ENCODE measurements around the gene SFI1. TPM values are rescaled to one million over a fixed set of nuclear protein-coding genes. Genes with fewer than 3 reads are reported as not detected.
"Not testable (repeated sequence)": the region's sequence is repeated elsewhere in the genome, so short reads cannot be mapped to it uniquely, and the experiment has no call there.

The SFI1 gene
- total RNA-seq, 1 experiment from 2014 or later = 61.6 TPM

GRCh38 chr22:31490496-31490925, 5.8 kb upstream of the SFI1 start:
- intact Hi-C loops (cut with micrococcal nuclease; ENCODE audit: unreplicated experiment) = no loop called here
- peak overlapping the region; percentile 73 for H3K4me3 ChIP-seq (ENCODE audit: low read depth, low read length, poor library complexity, severe bottlenecking)
- peaks cover 14% of the 10 kb centered on the region for H3K4me1 ChIP-seq (ENCODE audit: insufficient read depth, low read length, poor library complexity, severe bottlenecking)
- H3K36me3 ChIP-seq (ENCODE audit: insufficient read depth, low read length, poor library complexity, severe bottlenecking) = peaks cover 20% of the 10 kb centered on the region
- DNase-seq (ENCODE audit: low spot score) = peak; percentile 66
- peak overlapping the region; percentile 98 for H3K27ac ChIP-seq (ENCODE audit: low read depth, low read length, poor library complexity, severe bottlenecking)
- ChIA-PET POLR2A (ENCODE audit: low non-redundant PET) (no interaction called here), CTCF (no interaction called here)
- TF ChIP-seq EZH2 (IDR thresholded peaks at IDR 0.05; ENCODE audit: borderline replicate concordance, low read depth, low read length, poor library complexity, severe bottlenecking) = no peak
- no peaks in the 10 kb centered on the region for H3K9me3 ChIP-seq (ENCODE audit: low read depth, low read length, poor library complexity, severe bottlenecking)
- no peaks in the 10 kb centered on the region for H3K27me3 ChIP-seq (replicated peaks; ENCODE audit: insufficient read depth, low read depth, low read length, poor library complexity)
- BruUV-seq (replicated peaks) = no TSS peak

- H3K9me3 ChIP-seq (ENCODE audit: low read depth, low read length, poor library complexity, severe bottlenecking) = no peaks in the 10 kb centered on the region
- ChIA-PET POLR2A (ENCODE audit: low non-redundant PET) (no interaction called here), CTCF (no interaction called here)
- peak overlapping the region; percentile 73 for H3K4me3 ChIP-seq (ENCODE audit: low read depth, low read length, poor library complexity, severe bottlenecking)
- DNase-seq (ENCODE audit: low spot score) = no peak
- H3K4me1 ChIP-seq (ENCODE audit: insufficient read depth, low read length, poor library complexity, severe bottlenecking) = peaks cover 18% of the 10 kb centered on the region
- H3K36me3 ChIP-seq (ENCODE audit: insufficient read depth, low read length, poor library complexity, severe bottlenecking) = peaks cover 20% of the 10 kb centered on the region
- H3K27ac ChIP-seq (ENCODE audit: low read depth, low read length, poor library complexity, severe bottlenecking) = peak overlapping the region; percentile 98
- intact Hi-C loops (cut with micrococcal nuclease; ENCODE audit: unreplicated experiment) = no loop called here
- TF ChIP-seq EZH2 (IDR thresholded peaks at IDR 0.05; ENCODE audit: borderline replicate concordance, low read depth, low read length, poor library complexity, severe bottlenecking) (no peak), CTCF (conservative IDR thresholded peaks at IDR 0.05; ENCODE audit: low read depth, low read length) (no peak)
- H3K27me3 ChIP-seq (replicated peaks; ENCODE audit: insufficient read depth, low read depth, low read length, poor library complexity) = no peaks in the 10 kb centered on the region
- no TSS peak for BruUV-seq (replicated peaks)
These were observed 4.9 kb upstream of the SFI1 start for GRCh38 chr22:31491218-31491962.

GRCh38 chr22:31492151-31492550, 4.2 kb upstream of the SFI1 start:
- no peak for DNase-seq (ENCODE audit: low spot score)
- ChIA-PET POLR2A (ENCODE audit: low non-redundant PET) (no interaction called here), CTCF (no interaction called here)

GRCh38 chr22:31493355-31493754, 3.0 kb upstream of the SFI1 start:
- intact Hi-C loops (cut with micrococcal nuclease; ENCODE audit: unreplicated experiment); H3K27me3 ChIP-seq (replicated peaks; ENCODE audit: insufficient read depth, low read depth, low read length, poor library complexity); CTCF ChIA-PET; H3K4me3 ChIP-seq (ENCODE audit: low read depth, low read length, poor library complexity, severe bottlenecking); H3K36me3 ChIP-seq (ENCODE audit: insufficient read depth, low read length, poor library complexity, severe bottlenecking); H3K27ac ChIP-seq (ENCODE audit: low read depth, low read length, poor library complexity, severe bottlenecking); H3K9me3 ChIP-seq (ENCODE audit: low read depth, low read length, poor library complexity, severe bottlenecking); BruUV-seq (replicated peaks); DNase-seq (ENCODE audit: low spot score): not testable (repeated sequence)
- POLR2A ChIA-PET (ENCODE audit: low non-redundant PET) = interaction anchor here (0.7 kb wide), 1 partner anchor 94 kb away, joined by 7 read pairs; the partner anchor contains the start of gene DRG1
- peaks cover 15% of the 10 kb centered on the region for H3K4me1 ChIP-seq (ENCODE audit: insufficient read depth, low read length, poor library complexity, severe bottlenecking)

More at GRCh38 chr22:31492151-31492550, 4.2 kb upstream of the SFI1 start:
- Histone ChIP-seq H3K27me3 (replicated peaks; ENCODE audit: insufficient read depth, low read depth, low read length, poor library complexity) (no peaks in the 10 kb centered on the region), H3K4me1 (ENCODE audit: insufficient read depth, low read length, poor library complexity, severe bottlenecking) (peaks cover 18% of the 10 kb centered on the region), H3K9me3 (ENCODE audit: low read depth, low read length, poor library complexity, severe bottlenecking) (no peaks in the 10 kb centered on the region), H3K4me3 (ENCODE audit: low read depth, low read length, poor library complexity, severe bottlenecking) (no peak overlapping the region), H3K27ac (ENCODE audit: low read depth, low read length, poor library complexity, severe bottlenecking) (no peak overlapping the region), H3K36me3 (ENCODE audit: insufficient read depth, low read length, poor library complexity, severe bottlenecking) (peaks cover 12% of the 10 kb centered on the region)
- no peak for TF ChIP-seq EZH2 (IDR thresholded peaks at IDR 0.05; ENCODE audit: borderline replicate concordance, low read depth, low read length, poor library complexity, severe bottlenecking)
- no peak for TF ChIP-seq CTCF (conservative IDR thresholded peaks at IDR 0.05; ENCODE audit: low read depth, low read length)
- intact Hi-C loops (cut with micrococcal nuclease; ENCODE audit: unreplicated experiment) = no loop called here
- no TSS peak for BruUV-seq (replicated peaks)
